ENCODE data around the gene CNNM1.

The CNNM1 gene

DNA sequence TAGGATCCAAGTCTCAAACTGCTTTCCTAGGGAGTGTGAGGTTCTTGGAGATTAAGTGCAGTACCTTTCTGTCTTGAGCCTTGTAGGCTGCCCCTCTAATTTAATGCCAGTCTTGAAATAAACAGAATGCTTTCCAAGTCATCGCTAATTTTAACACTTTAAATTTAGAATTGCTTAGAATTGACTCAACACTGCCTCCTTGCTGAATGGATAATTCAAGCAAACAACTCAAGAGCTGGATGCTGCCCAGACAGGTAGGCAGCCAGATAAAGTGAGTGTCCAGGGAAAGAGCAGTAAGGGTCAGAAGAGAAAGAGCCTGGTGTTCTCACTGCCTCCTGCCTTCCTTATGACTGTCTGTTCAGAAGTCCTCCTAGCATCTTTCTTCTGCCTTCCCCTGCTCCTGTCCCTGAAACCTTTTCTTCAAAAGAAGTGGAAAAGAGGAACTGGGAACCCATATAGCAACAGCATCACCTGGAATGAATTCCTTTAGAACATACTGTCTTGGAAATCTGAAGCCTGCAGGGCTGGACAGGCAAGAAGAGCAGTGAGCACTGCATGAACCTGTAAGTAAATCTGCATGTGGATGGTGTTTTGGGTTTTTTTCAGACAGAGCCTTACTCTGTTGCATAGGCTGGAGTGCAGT lies 104.3 kb downstream of the CNNM1 start:
- Histone ChIP-seq H3K4me1 (ENCODE audit: control insufficient read depth, low read depth, low read length) (peaks cover 11% of the 10 kb centered on the region), H3K27me3 (ENCODE audit: control insufficient read depth, insufficient read depth, low read length) (no peaks in the 10 kb centered on the region), H3K36me3 (ENCODE audit: control insufficient read depth, low read depth, low read length) (no peaks in the 10 kb centered on the region), H3K27ac (ENCODE audit: low read length) (no peak overlapping the region), H3K4me3 (ENCODE audit: low read length) (no peak overlapping the region), H3K9me3 (ENCODE audit: control insufficient read depth, low read depth, low read length) (no peaks in the 10 kb centered on the region), H3K9ac (ENCODE audit: low read length) (no peak overlapping the region)

DNA sequence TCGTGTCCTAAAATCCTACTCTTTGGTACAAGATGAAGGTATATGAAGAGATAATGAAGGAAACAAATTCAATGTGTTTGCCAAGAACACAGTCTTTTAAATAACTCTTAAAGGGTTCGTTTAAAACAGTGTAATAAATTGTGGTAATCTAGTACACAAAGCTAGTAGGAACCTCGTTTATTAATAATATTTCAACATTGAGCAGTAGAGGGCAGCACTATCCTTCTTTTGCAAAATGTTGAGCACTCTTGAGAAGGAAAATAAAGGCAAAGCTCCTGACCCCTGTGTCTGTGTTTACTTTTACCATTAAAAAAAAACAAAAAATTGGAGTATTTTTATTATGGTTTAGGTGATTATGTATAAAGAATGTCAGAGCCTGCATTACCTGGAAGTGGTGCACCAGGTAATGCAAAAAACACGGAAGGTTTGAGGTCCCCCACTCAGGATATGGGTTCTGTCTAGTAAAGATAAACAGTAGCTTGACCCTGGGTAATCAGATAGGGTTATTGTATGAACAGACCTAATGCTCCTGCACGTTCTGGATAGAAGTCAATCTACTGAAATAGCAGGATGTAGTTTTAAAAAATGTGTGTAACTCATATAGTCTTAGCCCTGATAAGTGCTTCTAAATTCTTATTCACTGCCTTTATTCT lies 107.0 kb downstream of the CNNM1 start:
- H3K9me3 ChIP-seq (ENCODE audit: control insufficient read depth, low read depth, low read length): no peaks in the 10 kb centered on the region
- no peaks in the 10 kb centered on the region for H3K36me3 ChIP-seq (ENCODE audit: control insufficient read depth, low read depth, low read length)
- H3K9ac ChIP-seq (ENCODE audit: low read length): no peak overlapping the region
- H3K27me3 ChIP-seq (ENCODE audit: control insufficient read depth, insufficient read depth, low read length): no peaks in the 10 kb centered on the region
- peaks cover 5% of the 10 kb centered on the region for H3K4me1 ChIP-seq (ENCODE audit: control insufficient read depth, low read depth, low read length)
- H3K4me3 ChIP-seq (ENCODE audit: low read length): no peak overlapping the region
- no peak overlapping the region for H3K27ac ChIP-seq (ENCODE audit: low read length)

- Histone ChIP-seq H3K9ac (ENCODE audit: low read length) (no peak overlapping the region), H3K36me3 (ENCODE audit: control insufficient read depth, low read depth, low read length) (no peaks in the 10 kb centered on the region), H3K27me3 (ENCODE audit: control insufficient read depth, insufficient read depth, low read length) (no peaks in the 10 kb centered on the region), H3K4me3 (ENCODE audit: low read length) (no peak overlapping the region), H3K27ac (ENCODE audit: low read length) (no peak overlapping the region), H3K9me3 (ENCODE audit: control insufficient read depth, low read depth, low read length) (no peaks in the 10 kb centered on the region), H3K4me1 (ENCODE audit: control insufficient read depth, low read depth, low read length) (no peaks in the 10 kb centered on the region)
Observed at GRCh38 chr10:99438890-99439289, 109.7 kb downstream of the CNNM1 start.

DNA sequence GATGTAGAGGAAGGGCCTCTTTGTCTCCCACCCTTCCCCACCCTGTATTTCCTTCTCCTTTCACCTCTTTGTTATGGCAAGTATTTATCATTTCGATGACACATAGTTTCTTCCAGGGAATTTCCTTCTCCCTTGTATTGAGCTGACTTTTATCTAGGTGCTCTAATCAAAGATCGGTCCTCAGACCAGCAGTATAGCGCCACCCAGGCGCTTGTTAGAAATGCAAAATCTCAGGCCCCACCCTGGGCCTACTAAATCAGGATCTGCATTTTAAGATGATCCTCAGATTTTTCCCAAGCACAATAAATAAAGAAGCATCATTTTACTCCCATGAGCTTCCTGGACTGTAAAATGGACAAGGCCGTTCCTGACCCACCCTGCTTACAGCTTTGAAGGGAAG lies 113.2 kb downstream of the CNNM1 start:
- Histone ChIP-seq H3K9ac (ENCODE audit: low read length) (no peak overlapping the region), H3K4me3 (ENCODE audit: low read length) (no peak overlapping the region), H3K9me3 (ENCODE audit: control insufficient read depth, low read depth, low read length) (no peaks in the 10 kb centered on the region), H3K36me3 (ENCODE audit: control insufficient read depth, low read depth, low read length) (no peaks in the 10 kb centered on the region), H3K27ac (ENCODE audit: low read length) (no peak overlapping the region), H3K4me1 (ENCODE audit: control insufficient read depth, low read depth, low read length) (no peaks in the 10 kb centered on the region), H3K27me3 (ENCODE audit: control insufficient read depth, insufficient read depth, low read length) (no peaks in the 10 kb centered on the region)

GRCh38 chr10:99443500-99443899 lies 114.3 kb downstream of the CNNM1 start:
- no peak overlapping the region for H3K4me3 ChIP-seq (ENCODE audit: low read length)
- H3K9ac ChIP-seq (ENCODE audit: low read length): no peak overlapping the region
- no peaks in the 10 kb centered on the region for H3K9me3 ChIP-seq (ENCODE audit: control insufficient read depth, low read depth, low read length)
- no peaks in the 10 kb centered on the region for H3K27me3 ChIP-seq (ENCODE audit: control insufficient read depth, insufficient read depth, low read length)
- no peak overlapping the region for H3K27ac ChIP-seq (ENCODE audit: low read length)
- no peaks in the 10 kb centered on the region for H3K36me3 ChIP-seq (ENCODE audit: control insufficient read depth, low read depth, low read length)
- no peaks in the 10 kb centered on the region for H3K4me1 ChIP-seq (ENCODE audit: control insufficient read depth, low read depth, low read length)

All from iPS-18a (cell line).